MM.1S (cell line): Measurements from ENCODE around the gene NXPH1.

Experiments
- CTCF ChIP-seq: fragments of 300-600 bp; sonication (generic); IDR thresholded peaks from 2 replicates; pipeline ENCODE4 v1.5.1; 2016; ENCODE audit warnings: antibody characterized with exemption, low read length, mixed read lengths
- EZH2 ChIP-seq: fragments of 300-600 bp; sonication (generic); optimal IDR thresholded peaks from 2 replicates; pipeline ENCODE3; 2017; ENCODE audit warnings: low read depth, mild to moderate bottlenecking, antibody characterized with exemption, low read length, mixed read lengths
- EZH2phosphoT487 ChIP-seq: fragments of 300-600 bp; sonication (generic); IDR thresholded peaks from 2 replicates; pipeline ENCODE4 v1.6.1; 2018; ENCODE audit warnings: antibody characterized with exemption, low read length

- no peak for TF ChIP-seq CTCF
- no peak for TF ChIP-seq EZH2
- no peak for TF ChIP-seq EZH2phosphoT487
Observed at GRCh38 chr7:8444468-8444769, 11.0 kb downstream of the NXPH1 start.
